ENCODE data around the gene PTPRD. TPM values are rescaled to one million over a fixed set of nuclear protein-coding genes. Genes with fewer than 3 reads are reported as not detected.

PTPRD gene
- total RNA-seq, 1 donor from 2014 or later = 136 TPM

DNA sequence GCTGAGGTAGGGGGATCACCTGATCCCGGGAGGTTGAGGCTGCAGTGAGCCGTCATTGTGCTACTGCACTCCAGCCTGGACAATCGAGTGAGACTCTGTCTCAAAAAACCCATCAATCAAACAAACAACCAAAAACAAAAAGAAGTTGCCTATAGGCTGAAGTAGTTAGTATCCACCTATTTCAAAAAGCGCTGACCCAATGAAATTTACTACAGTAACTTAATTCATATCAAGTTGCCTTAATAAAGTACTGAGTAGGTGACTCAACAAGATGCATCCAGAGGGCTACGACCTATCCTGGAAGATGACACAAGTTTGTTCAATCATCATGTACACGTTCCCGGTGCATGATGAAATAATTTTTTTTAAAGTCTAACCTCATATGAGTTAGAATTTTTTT lies 2164.6 kb downstream of the PTPRD start:
- H3K27me3 Mint-ChIP-seq (ENCODE audit: insufficient read depth, low read depth) = no peaks in the 10 kb centered on the region
- no peaks in the 10 kb centered on the region for H3K79me2 ChIP-seq (ENCODE audit: low read depth)
- H3K4me3 Mint-ChIP-seq = no peak overlapping the region
- peaks cover 19% of the 10 kb centered on the region for H3K36me3 Mint-ChIP-seq
- no peak overlapping the region for H3K4me2 ChIP-seq
- no peaks in the 10 kb centered on the region for H3F3A ChIP-seq (ENCODE audit: low read depth)
- peaks cover 12% of the 10 kb centered on the region for H3K4me1 Mint-ChIP-seq
- H3K36me3 ChIP-seq = no peaks in the 10 kb centered on the region
- H3K9me3 Mint-ChIP-seq = no peaks in the 10 kb centered on the region
- H4K20me1 ChIP-seq (ENCODE audit: low read depth) = no peaks in the 10 kb centered on the region
- TF ChIP-seq EZH2 (IDR thresholded peaks at IDR 0.05) (no peak), EZH2phosphoT487 (IDR thresholded peaks at IDR 0.05) (no peak), CTCF (IDR thresholded peaks at IDR 0.05) (no peak)
- H3K4me3 ChIP-seq = no peak overlapping the region
- H3K9me3 ChIP-seq (ENCODE audit: low read depth) = no peaks in the 10 kb centered on the region
- H3K27ac Mint-ChIP-seq = no peak overlapping the region
- no peak overlapping the region for H3K27ac ChIP-seq
- no peaks in the 10 kb centered on the region for H3K4me1 ChIP-seq
- no peaks in the 10 kb centered on the region for H3K27me3 ChIP-seq
- H2AFZ ChIP-seq (replicated peaks) = no peak overlapping the region
- no peak for DNase-seq (ENCODE audit: low spot score)
- no peak overlapping the region for H3K9ac ChIP-seq

GRCh38 chr9:8447601-8448000 lies 2165.2 kb downstream of the PTPRD start:
- no peaks in the 10 kb centered on the region for H3F3A ChIP-seq (ENCODE audit: low read depth)
- H3K9me3 ChIP-seq (ENCODE audit: low read depth) = no peaks in the 10 kb centered on the region
- H3K27ac ChIP-seq = no peak overlapping the region
- TF ChIP-seq EZH2 (IDR thresholded peaks at IDR 0.05) (no peak), EZH2phosphoT487 (IDR thresholded peaks at IDR 0.05) (no peak), CTCF (IDR thresholded peaks at IDR 0.05) (no peak)
- H3K4me3 Mint-ChIP-seq = no peak overlapping the region
- H3K36me3 ChIP-seq = no peaks in the 10 kb centered on the region
- H3K4me2 ChIP-seq = no peak overlapping the region
- H3K4me3 ChIP-seq = no peak overlapping the region
- H3K27me3 ChIP-seq = no peaks in the 10 kb centered on the region
- peaks cover 12% of the 10 kb centered on the region for H3K4me1 Mint-ChIP-seq
- no peaks in the 10 kb centered on the region for H3K9me3 Mint-ChIP-seq
- H4K20me1 ChIP-seq (ENCODE audit: low read depth) = no peaks in the 10 kb centered on the region
- no peak overlapping the region for H3K9ac ChIP-seq
- no peak overlapping the region for H3K27ac Mint-ChIP-seq
- no peak overlapping the region for H2AFZ ChIP-seq (replicated peaks)
- no peaks in the 10 kb centered on the region for H3K27me3 Mint-ChIP-seq (ENCODE audit: insufficient read depth, low read depth)
- no peaks in the 10 kb centered on the region for H3K4me1 ChIP-seq
- no peaks in the 10 kb centered on the region for H3K79me2 ChIP-seq (ENCODE audit: low read depth)
- no peak for DNase-seq (ENCODE audit: low spot score)
- peaks cover 18% of the 10 kb centered on the region for H3K36me3 Mint-ChIP-seq

DNA sequence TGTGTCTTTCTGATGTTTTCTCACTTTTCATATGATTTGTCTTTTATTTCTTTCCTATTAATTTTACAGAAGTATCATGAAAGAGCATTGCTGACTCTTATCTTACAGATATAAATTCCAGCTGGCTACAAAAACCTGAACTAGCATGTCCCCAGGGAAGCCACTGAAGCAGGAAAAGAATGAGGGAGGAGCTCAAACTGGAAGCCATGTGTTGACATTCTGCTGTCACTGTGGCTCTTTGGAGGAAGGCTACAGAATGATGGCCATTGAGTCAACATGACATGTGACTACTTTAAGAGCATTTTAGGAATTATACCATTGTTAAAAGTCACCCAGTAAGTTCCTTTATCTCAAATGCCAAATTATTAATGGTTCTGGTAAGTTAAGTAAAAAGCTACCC lies 2174.9 kb downstream of the PTPRD start:
- no peak overlapping the region for H3K27ac Mint-ChIP-seq
- no peaks in the 10 kb centered on the region for H3K9me3 Mint-ChIP-seq
- no peak for TF ChIP-seq EZH2 (IDR thresholded peaks at IDR 0.05)
- TF ChIP-seq EZH2phosphoT487 (IDR thresholded peaks at IDR 0.05) = no peak
- no peak for TF ChIP-seq CTCF (IDR thresholded peaks at IDR 0.05)
- no peaks in the 10 kb centered on the region for H3F3A ChIP-seq (ENCODE audit: low read depth)
- H3K4me3 Mint-ChIP-seq = no peak overlapping the region
- H3K27ac ChIP-seq = no peak overlapping the region
- H3K4me2 ChIP-seq = no peak overlapping the region
- DNase-seq (ENCODE audit: low spot score) = no peak
- H3K79me2 ChIP-seq (ENCODE audit: low read depth) = no peaks in the 10 kb centered on the region
- H3K27me3 ChIP-seq = no peaks in the 10 kb centered on the region
- H3K36me3 Mint-ChIP-seq = peaks cover 15% of the 10 kb centered on the region
- no peak overlapping the region for H3K4me3 ChIP-seq
- H3K4me1 Mint-ChIP-seq = peaks cover 8% of the 10 kb centered on the region
- no peaks in the 10 kb centered on the region for H3K27me3 Mint-ChIP-seq (ENCODE audit: insufficient read depth, low read depth)
- H2AFZ ChIP-seq (replicated peaks) = no peak overlapping the region
- H4K20me1 ChIP-seq (ENCODE audit: low read depth) = no peaks in the 10 kb centered on the region
- no peak overlapping the region for H3K9ac ChIP-seq
- H3K9me3 ChIP-seq (ENCODE audit: low read depth) = no peaks in the 10 kb centered on the region
- no peaks in the 10 kb centered on the region for H3K4me1 ChIP-seq
- H3K36me3 ChIP-seq = no peaks in the 10 kb centered on the region

Data from neural progenitor cell (in vitro differentiated cells).